ENCODE data around the gene CLCN5.
"Not testable (repeated sequence)": the region's sequence is repeated elsewhere in the genome, so short reads cannot be mapped to it uniquely, and the experiment has no call there.

- TF ChIP-seq, protein P1, sequence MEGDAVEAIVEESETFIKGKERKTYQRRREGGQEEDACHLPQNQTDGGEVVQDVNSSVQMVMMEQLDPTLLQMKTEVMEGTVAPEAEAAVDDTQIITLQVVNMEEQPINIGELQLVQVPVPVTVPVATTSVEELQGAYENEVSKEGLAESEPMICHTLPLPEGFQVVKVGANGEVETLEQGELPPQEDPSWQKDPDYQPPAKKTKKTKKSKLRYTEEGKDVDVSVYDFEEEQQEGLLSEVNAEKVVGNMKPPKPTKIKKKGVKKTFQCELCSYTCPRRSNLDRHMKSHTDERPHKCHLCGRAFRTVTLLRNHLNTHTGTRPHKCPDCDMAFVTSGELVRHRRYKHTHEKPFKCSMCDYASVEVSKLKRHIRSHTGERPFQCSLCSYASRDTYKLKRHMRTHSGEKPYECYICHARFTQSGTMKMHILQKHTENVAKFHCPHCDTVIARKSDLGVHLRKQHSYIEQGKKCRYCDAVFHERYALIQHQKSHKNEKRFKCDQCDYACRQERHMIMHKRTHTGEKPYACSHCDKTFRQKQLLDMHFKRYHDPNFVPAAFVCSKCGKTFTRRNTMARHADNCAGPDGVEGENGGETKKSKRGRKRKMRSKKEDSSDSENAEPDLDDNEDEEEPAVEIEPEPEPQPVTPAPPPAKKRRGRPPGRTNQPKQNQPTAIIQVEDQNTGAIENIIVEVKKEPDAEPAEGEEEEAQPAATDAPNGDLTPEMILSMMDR (IDR thresholded peaks at IDR 0.05 in 2 of 3, conservative IDR thresholded peaks at IDR 0.05 in 1 of 3; ENCODE audit: control insufficient read depth in 2 of 3, extremely low read depth in 1 of 3, insufficient read depth in 1 of 3, low read depth in 3 of 3, low read length in 3 of 3) = not testable (repeated sequence)
- not testable (repeated sequence) for TF ChIP-seq MYC (IDR thresholded peaks at IDR 0.05; ENCODE audit: insufficient read depth, insufficient read length, insufficient replicate concordance, low read length, severe bottlenecking); SMC3 (IDR thresholded peaks at IDR 0.05; ENCODE audit: borderline replicate concordance, low read length); KDM1A (IDR thresholded peaks at IDR 0.05; ENCODE audit: borderline replicate concordance); HDAC2 (IDR thresholded peaks at IDR 0.05); NR2C2 (IDR thresholded peaks at IDR 0.05; ENCODE audit: borderline replicate concordance, control insufficient read depth, insufficient read length, low read depth); SKIL (IDR thresholded peaks at IDR 0.05; ENCODE audit: low read depth, poor library complexity, severe bottlenecking); PAX5 (IDR thresholded peaks at IDR 0.05; ENCODE audit: borderline replicate concordance, low read depth, low read length); BRCA1 (IDR thresholded peaks at IDR 0.05; ENCODE audit: low read depth, low read length)
Measured at GRCh38 chrX:50025591-50025990, 103.2 kb downstream of the CLCN5 start.
